Measurements from ENCODE around the gene PDZD2.

DNA sequence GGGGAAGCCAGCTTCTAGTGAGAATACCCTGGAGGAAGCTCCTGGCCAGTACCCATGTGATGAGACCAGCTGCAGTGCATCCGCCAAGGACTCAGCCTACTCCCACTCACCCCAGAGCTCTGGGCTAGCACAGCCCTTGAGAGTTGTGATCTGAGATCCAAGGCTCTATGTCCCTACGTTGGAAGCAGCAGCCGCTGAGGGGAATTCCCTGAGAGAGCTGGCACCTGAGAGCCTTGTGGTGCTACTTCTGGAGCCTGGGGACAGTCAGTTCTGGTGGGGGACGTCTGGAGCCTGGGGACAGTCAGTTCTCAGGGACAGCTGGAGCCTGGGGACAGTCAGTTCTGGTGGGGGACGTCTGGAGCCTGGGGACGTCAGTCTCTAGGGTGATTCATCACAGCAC is 39.2 kb downstream of the PDZD2 start:
- TF ChIP-seq EZH2 (IDR thresholded peaks at IDR 0.05; ENCODE audit: borderline replicate concordance) (no peak), EZH2phosphoT487 (IDR thresholded peaks at IDR 0.05; ENCODE audit: low read depth, severe bottlenecking, unreplicated experiment) (no peak)
- TF ChIP-seq, protein P1, sequence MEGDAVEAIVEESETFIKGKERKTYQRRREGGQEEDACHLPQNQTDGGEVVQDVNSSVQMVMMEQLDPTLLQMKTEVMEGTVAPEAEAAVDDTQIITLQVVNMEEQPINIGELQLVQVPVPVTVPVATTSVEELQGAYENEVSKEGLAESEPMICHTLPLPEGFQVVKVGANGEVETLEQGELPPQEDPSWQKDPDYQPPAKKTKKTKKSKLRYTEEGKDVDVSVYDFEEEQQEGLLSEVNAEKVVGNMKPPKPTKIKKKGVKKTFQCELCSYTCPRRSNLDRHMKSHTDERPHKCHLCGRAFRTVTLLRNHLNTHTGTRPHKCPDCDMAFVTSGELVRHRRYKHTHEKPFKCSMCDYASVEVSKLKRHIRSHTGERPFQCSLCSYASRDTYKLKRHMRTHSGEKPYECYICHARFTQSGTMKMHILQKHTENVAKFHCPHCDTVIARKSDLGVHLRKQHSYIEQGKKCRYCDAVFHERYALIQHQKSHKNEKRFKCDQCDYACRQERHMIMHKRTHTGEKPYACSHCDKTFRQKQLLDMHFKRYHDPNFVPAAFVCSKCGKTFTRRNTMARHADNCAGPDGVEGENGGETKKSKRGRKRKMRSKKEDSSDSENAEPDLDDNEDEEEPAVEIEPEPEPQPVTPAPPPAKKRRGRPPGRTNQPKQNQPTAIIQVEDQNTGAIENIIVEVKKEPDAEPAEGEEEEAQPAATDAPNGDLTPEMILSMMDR (IDR thresholded peaks at IDR 0.05; ENCODE audit: poor library complexity): no peak

Data from hepatocyte (in vitro differentiated cells).